ENCODE measurements around the gene PRDM16.
"Not testable (repeated sequence)": the region's sequence is repeated elsewhere in the genome, so short reads cannot be mapped to it uniquely, and the experiment has no call there.

PRDM16 gene

GRCh38 chr1:3148171-3148570 is 79.2 kb downstream of the PRDM16 start:
- no peak for DNase-seq

DNA sequence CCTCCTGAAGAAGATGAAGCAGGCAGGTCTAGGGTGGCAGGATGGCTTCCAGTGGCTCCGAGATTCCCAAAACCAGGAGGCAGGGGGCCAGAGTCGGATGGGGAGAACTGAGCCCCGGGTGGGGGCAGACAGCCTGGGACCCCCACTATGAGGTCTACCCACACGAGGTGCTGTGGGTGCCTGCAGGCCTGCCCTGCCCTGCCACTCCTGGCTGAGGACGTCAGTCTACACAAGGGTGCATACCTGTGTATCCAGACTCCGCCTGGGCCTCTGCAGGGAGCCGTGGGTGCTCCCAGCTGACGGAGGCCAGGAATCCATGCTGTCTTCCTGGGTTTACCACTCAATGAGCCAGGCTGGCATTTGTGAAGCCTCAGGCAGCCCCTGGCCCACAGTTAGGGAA is 80.3 kb downstream of the PRDM16 start:
- DNase-seq = no peak

DNA sequence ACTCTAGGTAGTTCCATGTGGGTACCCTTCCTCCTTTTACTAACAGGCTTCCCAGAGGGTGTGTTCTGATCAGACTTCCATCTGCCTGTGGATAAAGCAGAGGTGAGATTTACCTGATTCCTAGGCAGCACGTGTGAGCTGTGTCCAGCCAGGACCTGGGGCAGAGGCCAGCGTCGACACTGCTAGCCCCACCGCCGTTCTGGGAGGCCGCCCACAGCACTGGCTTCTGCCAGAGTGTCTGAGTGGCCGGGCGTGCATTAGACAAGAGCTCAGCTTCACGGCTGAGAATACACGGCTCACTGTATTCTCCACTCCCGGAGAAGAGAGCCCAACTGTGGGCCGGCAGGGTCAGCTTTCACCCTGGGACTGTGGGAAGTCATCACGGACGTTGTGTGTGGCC is 82.5 kb downstream of the PRDM16 start:
- no peak for DNase-seq

DNA sequence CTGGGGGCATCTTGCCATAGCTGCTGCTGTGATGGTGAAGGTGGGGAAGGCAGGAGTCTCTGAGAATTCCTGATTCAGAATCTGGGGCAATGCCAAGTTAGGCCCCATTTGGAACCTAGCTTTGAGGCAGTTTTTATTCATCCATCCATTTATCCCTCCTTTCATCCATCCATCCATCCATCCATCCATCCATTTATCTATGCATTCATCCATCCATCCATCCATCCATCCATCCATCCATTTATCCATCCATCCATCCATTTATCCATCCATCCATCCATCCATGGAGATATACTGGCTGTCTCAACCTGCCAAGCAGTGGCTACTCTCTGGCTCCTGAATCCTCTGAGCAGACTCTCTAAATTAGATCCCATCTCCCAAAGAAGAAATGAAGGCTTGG is 83.1 kb downstream of the PRDM16 start:
- no peak for DNase-seq

DNA sequence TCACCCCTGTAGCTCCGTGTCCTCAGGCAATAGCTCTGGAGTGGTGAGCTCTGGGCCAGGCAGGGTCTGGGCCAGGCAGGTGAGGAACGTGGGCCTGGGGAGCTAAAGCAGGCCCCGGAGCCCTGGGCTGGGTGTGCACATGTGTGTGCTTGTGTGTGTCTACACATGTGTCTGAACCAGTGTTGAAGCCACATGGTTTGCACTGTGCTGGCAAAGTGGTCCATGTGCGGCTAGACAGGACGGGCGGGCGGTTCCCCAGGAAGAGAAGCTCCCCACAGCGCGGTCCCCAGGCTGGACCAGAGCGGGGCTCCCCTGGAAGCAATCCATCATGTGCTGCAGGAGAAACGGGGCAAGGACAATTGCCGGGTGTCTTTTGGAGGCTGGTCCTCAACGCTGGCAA is 84.2 kb downstream of the PRDM16 start:
- DNase-seq = no peak

- DNase-seq = no peak
Observed at GRCh38 chr1:3153902-3154795, 85.1 kb downstream of the PRDM16 start.

- no peak for DNase-seq
Observed at GRCh38 chr1:3155056-3155925, 86.3 kb downstream of the PRDM16 start.

GRCh38 chr1:3155926-3156220 is 86.9 kb downstream of the PRDM16 start:
- no peak for DNase-seq

GRCh38 chr1:3156936-3157335 is 87.9 kb downstream of the PRDM16 start:
- DNase-seq = no peak

DNA sequence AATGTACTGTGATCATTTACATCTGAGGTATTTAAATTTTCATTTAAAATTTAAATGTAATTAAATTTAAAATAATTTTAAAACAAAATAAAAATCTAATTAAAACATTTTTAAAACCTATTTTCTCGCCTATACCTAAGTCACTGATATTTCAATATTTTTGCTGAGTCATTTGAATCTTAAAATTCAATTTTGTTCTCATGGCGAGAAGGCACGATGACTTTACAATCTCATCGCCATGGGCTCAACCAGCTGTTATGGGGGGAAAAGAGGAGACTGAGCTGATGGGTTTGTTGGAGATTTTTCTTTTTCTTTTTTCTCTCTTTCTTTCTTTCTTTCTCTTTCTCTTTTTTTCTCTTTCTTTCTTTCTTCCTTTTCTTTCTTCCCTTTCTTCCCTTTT is 89.3 kb downstream of the PRDM16 start:
- DNase-seq = no peak

DNA sequence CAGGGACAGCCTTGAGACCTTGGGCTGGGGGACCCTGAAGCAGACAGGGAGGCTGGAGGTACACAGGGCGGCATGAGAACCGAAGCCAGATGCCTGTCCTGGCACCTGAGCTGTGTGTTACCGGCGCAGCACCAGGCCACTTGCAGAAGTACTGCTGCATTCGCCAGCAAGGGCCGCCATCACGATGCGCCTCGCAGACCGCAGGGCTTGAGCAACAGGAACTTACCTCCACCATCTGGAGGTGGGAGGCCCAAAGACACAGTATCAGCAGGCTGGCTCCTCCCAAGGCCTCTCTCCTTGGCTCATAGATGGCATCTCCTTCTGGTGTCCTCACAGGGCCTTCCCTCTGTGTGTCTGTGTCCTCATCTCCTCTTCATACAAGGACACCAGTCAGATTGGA is 90.1 kb downstream of the PRDM16 start:
- DNase-seq = no peak

DNA sequence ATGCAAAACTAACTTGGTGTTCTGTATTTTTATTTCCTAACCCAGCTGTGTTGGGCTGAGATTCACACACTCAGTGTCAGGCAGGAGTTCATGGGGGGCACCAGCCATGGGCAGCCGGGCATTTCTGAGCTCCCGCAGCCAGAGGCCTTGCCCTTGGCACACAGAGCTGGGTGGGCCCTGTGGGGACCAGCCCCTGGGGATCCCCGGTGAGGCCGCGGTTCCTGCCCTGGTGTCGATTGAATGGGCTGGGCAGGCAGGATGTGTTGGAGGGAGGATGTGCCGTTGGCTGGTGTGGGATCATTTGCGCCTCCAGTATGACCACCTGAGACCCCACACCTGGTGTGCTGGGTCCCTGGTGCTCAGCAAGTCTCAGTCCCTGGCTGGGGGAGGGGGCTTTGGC is 91.0 kb downstream of the PRDM16 start:
- DNase-seq = no peak

GRCh38 chr1:3160647-3161145 is 91.7 kb downstream of the PRDM16 start:
- DNase-seq = no peak

DNA sequence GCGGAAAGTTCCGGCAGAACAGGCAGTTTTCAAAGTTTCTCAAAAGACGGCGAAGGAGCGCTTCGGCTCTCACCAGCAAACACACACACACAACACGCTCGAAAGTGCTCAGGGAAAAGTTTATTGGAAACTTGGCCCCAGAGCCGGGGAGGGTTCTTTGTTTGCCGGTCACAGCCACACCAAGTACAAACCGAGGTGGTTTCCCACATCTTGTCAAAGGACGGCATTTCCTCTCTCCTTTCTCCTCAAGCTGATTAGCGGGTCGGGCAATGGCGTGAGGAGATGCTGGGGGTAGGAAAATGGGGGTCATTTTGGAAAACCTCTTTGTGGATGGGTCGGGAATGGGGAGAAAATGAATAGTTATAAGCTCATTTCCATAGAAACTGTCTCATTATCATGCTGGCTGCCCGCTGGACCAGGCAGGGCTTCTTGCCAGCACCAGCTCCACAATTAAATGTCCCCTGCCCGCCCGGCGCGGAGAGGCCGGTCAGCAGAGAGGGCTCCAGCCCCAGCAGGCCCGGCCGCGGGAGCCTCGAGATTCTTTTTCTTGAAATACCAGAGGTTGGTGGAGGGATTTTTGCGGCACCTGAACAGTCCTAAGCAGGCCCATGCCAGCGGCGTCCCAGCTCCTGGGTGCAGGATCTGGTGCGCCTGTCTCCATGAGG is 92.3 kb downstream of the PRDM16 start:
- DNase-seq = no peak

DNA sequence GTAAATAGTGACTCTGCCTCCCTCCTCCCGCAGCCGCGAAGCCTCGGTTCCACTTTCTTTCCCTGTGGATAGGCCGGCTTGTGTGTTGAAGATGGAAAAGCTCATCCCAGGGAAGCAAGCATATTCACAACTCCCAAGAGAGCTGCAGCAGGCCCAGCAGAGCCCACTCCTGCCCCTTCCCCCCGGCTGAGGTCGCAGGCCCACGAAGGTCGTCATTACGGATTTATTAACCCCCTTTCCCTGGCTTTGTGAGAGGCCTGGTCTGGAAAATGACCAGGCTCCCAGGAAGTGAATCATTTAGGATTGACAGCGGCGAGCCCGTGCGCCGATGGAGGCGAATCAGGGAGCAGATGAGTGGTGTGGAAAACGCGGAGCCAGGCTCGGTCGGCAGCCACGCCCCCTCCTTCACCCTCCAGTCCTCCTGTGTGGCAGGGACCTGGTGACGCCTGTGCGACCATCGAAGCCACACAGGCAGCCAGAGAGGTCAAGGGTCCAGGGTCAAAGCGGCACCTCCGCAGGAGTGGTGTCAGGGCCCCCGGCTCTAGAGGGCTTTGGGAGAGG is 93.4 kb downstream of the PRDM16 start:
- DNase-seq = no peak

- no peak for DNase-seq
Observed at GRCh38 chr1:3163356-3163755, 94.4 kb downstream of the PRDM16 start.

GRCh38 chr1:3164671-3165070 is 95.7 kb downstream of the PRDM16 start:
- DNase-seq = no peak

- DNase-seq = not testable (repeated sequence)
Observed at GRCh38 chr1:3165189-3165588, 96.2 kb downstream of the PRDM16 start.

GRCh38 chr1:3166206-3166918 is 97.4 kb downstream of the PRDM16 start:
- no peak for DNase-seq

- no peak for DNase-seq
Observed at GRCh38 chr1:3167255-3167654, 98.3 kb downstream of the PRDM16 start.

DNA sequence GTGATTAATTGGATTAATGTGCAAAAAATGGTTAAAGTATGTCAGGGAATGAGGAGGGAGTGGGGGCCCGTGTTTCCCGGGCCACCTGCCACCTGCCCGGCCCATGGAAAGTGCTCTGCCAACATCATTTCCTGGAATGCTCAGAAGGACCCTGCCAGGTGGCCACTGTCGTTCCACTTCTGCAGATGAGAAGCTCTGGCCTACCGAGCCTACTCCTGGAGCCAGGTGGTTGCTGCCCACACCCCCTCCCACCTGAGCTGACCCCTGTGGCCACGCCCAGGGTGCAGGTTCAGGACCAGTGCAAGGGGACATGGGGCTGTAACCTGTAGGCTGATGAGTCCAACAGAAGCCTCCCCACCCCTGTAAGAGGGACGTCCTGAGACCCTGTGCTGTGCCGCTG is 99.7 kb downstream of the PRDM16 start:
- no peak for DNase-seq

GRCh38 chr1:3169665-3170356 is 100.8 kb downstream of the PRDM16 start:
- no peak for DNase-seq

Data from inflammatory macrophage treated with lipopolysaccharide for 4 hours (primary cell).